GM19455 (cell line): Measurements from ENCODE around the gene TMEM45B.
"Not testable (repeated sequence)": the region's sequence is repeated elsewhere in the genome, so short reads cannot be mapped to it uniquely, and the experiment has no call there.

Experiments used
- ATAC-seq: cut with Tn5 transposase; IDR thresholded peaks from one replicate; pipeline ENCODE4 v1.9.1; 2021; ENCODE audit not compliant: unreplicated experiment

Gene TMEM45B

DNA sequence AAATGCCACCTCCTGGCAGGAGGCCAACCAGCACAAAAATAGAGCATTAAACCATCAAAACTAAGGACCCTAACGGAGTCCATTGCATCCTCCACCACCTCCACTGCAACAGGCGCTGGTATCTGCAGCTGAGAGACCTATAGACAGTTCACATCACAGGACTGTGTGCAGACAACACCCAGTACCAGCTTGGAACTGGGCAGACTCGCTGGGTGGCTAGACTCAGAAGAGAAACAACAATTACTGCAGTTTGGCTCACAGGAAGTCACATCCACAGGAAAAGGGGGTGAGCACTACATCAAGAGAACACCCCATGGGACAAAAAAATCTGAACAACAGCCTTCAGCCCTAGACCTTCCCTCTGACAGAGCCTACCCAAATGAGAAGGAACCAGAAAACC, 11.6 kb upstream of the TMEM45B start:
- no peak for ATAC-seq

GRCh38 chr11:129808241-129808640, 7.4 kb upstream of the TMEM45B start:
- ATAC-seq = not testable (repeated sequence)

DNA sequence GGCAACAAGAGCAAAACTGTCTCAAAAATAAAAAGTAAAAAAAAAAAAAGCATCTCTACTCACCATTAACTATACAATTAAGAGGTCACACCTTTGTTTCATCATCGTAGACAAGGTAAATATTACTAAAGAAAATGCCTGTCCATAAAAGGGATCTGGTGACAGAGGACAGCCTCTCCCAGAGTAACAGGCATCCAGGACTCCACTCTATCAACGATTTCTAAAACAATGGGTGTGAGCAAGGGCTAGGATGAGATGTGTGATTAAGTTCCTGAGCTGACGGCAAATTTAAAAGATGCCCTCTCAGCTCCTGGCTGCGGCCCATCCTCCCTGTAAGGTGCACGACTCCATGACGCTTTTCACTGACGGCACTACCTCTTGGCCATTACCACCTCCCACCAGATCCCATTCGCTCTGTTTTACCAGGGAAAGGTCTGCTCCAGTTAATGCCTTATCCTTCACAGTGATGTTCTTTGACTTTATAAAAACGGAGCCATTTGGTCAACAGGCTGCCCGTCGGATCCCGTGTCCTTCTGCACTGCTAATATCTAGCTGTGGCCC, 2.3 kb upstream of the TMEM45B start:
- no peak for ATAC-seq

GRCh38 chr11:129814244-129815014, 1.2 kb upstream of the TMEM45B start:
- ATAC-seq = no peak

- no peak for ATAC-seq
Observed at GRCh38 chr11:129817534-129818051, 1.9 kb downstream of the TMEM45B start.

GRCh38 chr11:129818236-129818635, 2.6 kb downstream of the TMEM45B start:
- not testable (repeated sequence) for ATAC-seq

DNA sequence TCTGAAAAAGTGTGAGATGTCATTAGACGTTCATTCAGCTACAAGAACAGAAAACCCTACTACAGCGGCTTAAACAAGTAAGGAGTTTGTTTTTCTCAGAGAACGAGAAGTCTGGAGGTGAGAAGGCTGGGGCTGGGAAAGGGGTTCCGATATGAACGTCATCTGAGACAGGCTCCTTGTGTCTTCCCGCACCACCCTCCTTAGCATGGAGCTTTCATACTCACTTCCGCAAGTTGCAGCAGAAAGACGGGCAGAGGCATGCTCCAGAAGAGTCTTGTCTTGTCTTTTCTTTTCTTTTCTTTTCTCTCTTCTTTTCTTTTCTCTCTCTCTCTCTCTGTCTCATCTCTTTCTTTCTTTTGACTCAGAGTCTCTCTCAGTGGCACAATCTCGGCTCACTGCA, 3.6 kb downstream of the TMEM45B start:
- ATAC-seq = no peak

- ATAC-seq = not testable (repeated sequence)
Observed at GRCh38 chr11:129820228-129820627, 4.6 kb downstream of the TMEM45B start.

GRCh38 chr11:129823281-129823680, 7.6 kb downstream of the TMEM45B start:
- ATAC-seq = not testable (repeated sequence)

DNA sequence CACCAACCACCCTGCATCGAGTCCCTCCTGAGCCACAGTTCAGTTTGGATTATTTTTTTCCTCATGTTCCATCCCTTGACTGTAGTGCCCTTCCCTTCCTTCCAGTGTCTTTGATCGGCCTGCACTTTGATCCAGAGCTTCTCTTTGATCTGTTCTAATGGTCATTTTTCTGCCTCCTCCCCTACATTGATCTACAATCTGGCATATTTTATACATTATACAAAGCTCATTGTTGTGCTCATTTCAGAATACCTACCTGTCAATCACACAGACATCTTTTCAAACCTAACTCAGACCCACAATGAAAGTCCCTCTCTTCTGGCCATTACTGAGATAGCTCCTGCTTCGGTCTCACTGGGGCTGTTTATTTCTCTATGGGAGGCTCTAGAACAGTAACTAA, 8.2 kb downstream of the TMEM45B start:
- not testable (repeated sequence) for ATAC-seq

DNA sequence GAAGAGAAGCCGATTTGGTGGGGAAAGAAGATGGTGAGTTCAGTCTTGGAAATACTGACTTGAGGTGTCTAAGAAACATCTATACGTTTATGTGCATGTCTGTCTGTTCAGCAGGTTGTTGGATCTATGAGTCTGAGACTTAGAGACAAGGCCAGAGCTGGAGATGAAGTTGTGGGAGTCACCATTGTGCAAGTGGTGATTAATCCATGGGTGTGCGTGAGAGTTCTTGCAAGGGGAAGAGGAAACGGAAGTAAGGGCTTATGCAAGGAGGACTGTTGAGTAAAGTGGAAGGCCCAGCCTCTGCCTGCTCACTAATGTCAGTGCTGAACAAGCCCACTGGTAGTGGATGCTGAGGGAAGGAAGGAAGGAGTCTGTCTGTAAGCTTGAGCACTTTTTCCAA, 9.7 kb downstream of the TMEM45B start:
- no peak for ATAC-seq

- no peak for ATAC-seq
Observed at GRCh38 chr11:129828301-129828836, 12.7 kb downstream of the TMEM45B start.

- ATAC-seq = not testable (repeated sequence)
Observed at GRCh38 chr11:129829497-129829896, 13.8 kb downstream of the TMEM45B start.

GRCh38 chr11:129831227-129831626, 15.6 kb downstream of the TMEM45B start:
- not testable (repeated sequence) for ATAC-seq

DNA sequence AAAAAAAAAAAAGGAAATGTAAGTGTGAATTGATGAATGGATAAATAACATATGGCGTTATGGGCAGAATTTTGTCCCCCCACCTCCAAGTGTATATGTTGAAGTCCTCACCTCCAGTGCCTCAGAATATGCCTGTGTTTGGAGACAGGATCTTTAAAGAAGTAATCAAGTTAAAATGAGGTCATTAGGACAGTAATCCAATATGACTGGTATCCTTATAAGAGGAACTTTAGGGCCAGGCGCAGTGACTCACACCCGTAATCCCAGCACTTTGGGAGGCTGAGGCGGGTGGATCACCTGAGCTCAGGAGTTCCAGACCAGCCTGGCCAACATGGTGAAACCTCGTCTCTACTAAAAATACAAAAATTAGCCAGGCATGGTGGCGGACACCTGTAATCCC, 17.6 kb downstream of the TMEM45B start:
- ATAC-seq = not testable (repeated sequence)

DNA sequence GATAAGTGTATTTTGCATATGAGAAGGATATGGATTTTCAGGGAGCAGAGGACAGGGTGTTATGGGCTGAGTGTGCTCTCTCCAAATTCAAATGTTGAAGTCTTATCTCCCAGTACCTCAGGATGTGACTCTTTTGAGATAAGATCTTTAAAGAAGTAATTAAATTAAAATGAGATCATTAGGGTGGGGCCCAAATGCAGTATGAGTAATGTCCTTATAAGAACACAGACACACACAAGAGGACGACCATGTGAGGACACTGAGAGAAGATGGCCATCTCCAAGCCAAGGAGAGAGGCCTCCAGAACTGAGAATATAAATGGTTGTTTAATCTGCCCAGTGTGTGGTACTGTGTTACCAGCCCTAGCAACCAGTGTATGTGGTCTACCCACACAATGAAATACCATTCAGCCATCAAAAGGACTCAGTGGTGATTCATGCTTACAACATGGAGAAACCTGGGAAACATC, 20.8 kb downstream of the TMEM45B start:
- not testable (repeated sequence) for ATAC-seq

GRCh38 chr11:129836979-129837378, 21.3 kb downstream of the TMEM45B start:
- ATAC-seq = no peak

- ATAC-seq = no peak
Observed at GRCh38 chr11:129840236-129840635, 24.6 kb downstream of the TMEM45B start.

- ATAC-seq = no peak
Observed at GRCh38 chr11:129842138-129842537, 26.5 kb downstream of the TMEM45B start.

DNA sequence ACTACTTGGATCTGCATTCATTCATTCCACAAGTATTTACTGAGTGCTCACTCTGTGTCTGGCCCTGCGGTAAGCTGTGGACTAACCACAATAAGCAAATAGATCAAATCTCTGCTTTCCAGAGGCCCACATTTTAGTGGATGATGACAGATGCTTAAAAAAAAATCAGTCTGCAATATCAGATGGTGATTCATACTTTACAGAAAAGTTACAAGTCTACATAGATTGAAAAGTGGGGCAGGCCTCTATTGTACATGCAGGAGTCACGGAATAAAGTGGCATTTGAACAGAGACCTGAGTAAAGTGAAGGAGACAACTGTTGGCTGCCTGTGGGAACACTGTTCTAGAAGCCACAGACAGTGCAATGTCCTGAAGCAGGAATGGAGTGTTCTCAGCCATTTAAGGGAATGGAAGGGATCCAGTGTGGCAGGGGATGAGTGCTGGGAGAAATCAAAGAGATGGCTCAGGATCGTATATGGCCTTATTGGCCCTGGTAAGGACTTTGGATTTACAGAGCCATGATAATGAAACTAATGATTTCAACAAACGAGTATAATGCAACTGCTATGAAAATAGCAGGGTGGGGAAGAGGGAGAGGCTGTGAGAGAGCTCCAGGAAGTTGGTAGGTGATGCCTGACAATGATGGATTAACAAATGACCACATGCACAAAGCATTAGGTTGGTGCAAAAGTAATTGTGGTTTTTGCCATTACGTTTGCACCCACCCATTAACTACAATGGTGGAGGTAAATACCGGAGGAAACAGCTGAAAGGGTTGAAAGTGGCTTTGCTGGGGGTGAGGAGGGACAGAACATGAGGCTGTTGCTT, 31.1 kb downstream of the TMEM45B start:
- no peak for ATAC-seq

DNA sequence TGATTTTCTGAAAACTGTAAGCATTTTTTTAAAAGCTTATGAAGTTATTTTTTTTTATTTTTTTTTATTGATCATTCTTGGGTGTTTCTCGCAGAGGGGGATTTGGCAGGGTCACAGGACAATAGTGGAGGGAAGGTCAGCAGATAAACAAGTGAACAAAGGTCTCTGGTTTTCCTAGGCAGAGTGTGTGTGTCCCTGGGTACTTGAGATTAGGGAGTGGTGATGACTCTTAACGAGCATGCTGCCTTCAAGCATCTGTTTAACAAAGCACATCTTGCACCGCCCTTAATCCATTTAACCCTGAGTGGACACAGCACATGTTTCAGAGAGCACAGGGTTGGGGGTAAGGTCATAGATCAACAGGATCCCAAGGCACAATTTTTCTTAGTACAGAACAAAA, 31.7 kb downstream of the TMEM45B start:
- ATAC-seq = not testable (repeated sequence)
